Mucosa of descending colon (tissue), 3 donors: ENCODE measurements around the gene SYT12. TPM values are rescaled to one million over a fixed set of nuclear protein-coding genes. Genes with fewer than 3 reads are reported as not detected.
A peak's percentile ranks its signal among the peaks of the same experiment; 100 is the strongest.

Source experiments
- ATAC-seq: fragments of 200-7000 bp; cut with Tn5 transposase; one replicate; pipeline ENCODE4 v1.9.1; 2020; ENCODE audit warnings: mild to moderate bottlenecking, moderate library complexity
- DNase-seq, 3 donors: peaks; one replicate each; pipeline ENCODE4 v3.0.0-alpha.2; 2020
- H3K36me3 ChIP-seq: fragments of 200-600 bp; one replicate; pipeline ENCODE4 v1.8.0; 2021; ENCODE audit warnings: low read depth, mild to moderate bottlenecking
- H3K4me1 ChIP-seq: fragments of 200-600 bp; one replicate; pipeline ENCODE4 v1.8.0; 2021; ENCODE audit warnings: low read depth, mild to moderate bottlenecking
- H3K4me3 ChIP-seq: fragments of 200-600 bp; one replicate; pipeline ENCODE4 v1.8.0; 2021; ENCODE audit warnings: mild to moderate bottlenecking
- H3K9me3 ChIP-seq: fragments of 200-600 bp; one replicate; pipeline ENCODE4 v1.8.0; 2021; ENCODE audit warnings: mild to moderate bottlenecking
- intact Hi-C, 2 donors: fragments of 100-400 bp; cut with DNase I in 1 of 2; cut with micrococcal nuclease in 1 of 2; formaldehyde crosslinking; loops; one replicate each; pipeline versions ENCODE4 v1.11.0 to v1.11.1; 2022; cut with DNase I, micrococcal nuclease
- total RNA-seq, 3 donors: library from RNA; stranded (reverse); fragmentation: NEBNext Ultra II Directional in 2 of 3; extraction: Animal tissue kit (Norgen Biotek cat#: 25700) in 2 of 3; gene quantifications; one replicate each; pipeline versions ENCODE4 v1.2.1 to v1.2.4, GENCODE V29; 2021 to 2023
- TF ChIP-seq, protein P1 (sequence below): fragments of 200-600 bp; IDR thresholded peaks from one replicate; pipeline ENCODE4 v1.8.0; 2022; ENCODE audit warnings: antibody characterized with exemption, mild to moderate bottlenecking
- donor health status: DM: no; HTN: no; CAD: no; lungs with moderate emphysema.
- donor health status: DM: no; HTN: no; CAD: no.
- donor health status: DM: no; HTN: yes; CAD: no.

SYT12 gene
- total RNA-seq, 3 donors from 2014 or later, result 0.09 TPM; not detected in 2

DNA sequence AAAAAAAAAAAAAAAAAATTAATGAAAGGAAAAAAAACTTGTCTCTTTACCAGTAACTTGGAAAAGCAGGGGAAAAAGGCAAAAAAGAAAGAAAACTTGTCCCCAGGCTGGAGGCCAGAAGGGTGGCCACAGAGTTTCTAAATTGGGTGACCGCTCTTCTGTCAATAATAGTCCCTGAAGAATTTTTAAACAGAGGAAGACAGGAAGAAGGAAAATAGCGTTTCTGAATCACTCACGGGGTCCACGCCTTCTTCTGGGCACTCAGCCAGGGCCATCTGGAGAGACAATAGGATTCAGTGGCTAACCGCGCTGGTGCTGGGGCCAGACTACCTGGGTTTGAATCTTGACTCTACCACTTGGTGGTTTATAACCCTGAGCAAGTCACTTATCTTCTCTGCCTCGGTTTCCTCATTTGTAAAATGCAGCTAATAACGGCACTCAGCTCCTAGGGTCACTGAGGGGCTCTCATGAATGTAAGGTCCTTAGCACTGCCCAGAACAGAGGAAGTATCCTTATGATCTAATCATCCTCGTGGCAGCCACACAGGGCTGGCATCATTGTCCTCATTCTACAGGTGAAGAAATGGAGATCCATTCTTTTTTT, 40.9 kb upstream of the SYT12 start:
- ATAC-seq (peak; percentile 84), DNase-seq (peak; percentile 90 to 97 (median 91))
- TF ChIP-seq, protein P1, sequence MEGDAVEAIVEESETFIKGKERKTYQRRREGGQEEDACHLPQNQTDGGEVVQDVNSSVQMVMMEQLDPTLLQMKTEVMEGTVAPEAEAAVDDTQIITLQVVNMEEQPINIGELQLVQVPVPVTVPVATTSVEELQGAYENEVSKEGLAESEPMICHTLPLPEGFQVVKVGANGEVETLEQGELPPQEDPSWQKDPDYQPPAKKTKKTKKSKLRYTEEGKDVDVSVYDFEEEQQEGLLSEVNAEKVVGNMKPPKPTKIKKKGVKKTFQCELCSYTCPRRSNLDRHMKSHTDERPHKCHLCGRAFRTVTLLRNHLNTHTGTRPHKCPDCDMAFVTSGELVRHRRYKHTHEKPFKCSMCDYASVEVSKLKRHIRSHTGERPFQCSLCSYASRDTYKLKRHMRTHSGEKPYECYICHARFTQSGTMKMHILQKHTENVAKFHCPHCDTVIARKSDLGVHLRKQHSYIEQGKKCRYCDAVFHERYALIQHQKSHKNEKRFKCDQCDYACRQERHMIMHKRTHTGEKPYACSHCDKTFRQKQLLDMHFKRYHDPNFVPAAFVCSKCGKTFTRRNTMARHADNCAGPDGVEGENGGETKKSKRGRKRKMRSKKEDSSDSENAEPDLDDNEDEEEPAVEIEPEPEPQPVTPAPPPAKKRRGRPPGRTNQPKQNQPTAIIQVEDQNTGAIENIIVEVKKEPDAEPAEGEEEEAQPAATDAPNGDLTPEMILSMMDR, result no peak
- H3K4me3 ChIP-seq, result no peak overlapping the region
- H3K4me1 ChIP-seq, result peaks cover 7% of the 10 kb centered on the region
- H3K36me3 ChIP-seq, result no peaks in the 10 kb centered on the region
- peaks cover 3% of the 10 kb centered on the region for H3K9me3 ChIP-seq
- intact Hi-C loops, result no loop called here

DNA sequence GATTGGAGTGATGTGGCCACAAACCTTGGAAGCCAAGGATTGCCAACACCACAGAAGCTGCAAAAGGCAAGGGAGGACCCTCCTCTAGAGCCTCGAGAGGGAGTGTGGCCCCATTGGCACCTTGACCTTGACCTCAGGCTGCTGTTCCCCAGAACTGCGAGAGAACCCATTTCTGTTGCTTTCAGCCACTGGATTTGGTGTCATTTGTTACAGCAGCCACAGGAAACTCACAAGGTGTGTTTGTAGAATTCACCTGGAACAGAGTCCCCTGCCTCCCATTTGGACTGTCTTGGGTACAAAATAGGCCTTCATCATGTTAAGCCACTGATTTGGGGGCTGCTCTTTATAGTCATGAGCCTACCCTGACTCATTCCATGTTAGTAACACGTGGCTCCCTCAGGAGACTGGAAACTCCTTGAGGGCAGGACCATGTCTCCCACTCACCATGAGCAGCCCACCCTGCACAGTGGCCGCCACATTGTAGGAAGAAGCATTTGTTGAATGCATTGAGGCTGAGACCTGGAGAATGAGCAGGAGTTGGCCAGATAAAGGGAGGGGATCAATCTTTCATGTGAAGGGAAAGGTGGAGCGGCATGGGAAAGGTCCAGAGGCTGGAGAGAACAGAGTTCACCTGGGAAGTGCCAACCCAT, 39.5 kb upstream of the SYT12 start:
- ATAC-seq, result no peak
- H3K4me1 ChIP-seq, result peaks cover 7% of the 10 kb centered on the region
- DNase-seq, result no peak
- peaks cover 3% of the 10 kb centered on the region for H3K9me3 ChIP-seq
- no peaks in the 10 kb centered on the region for H3K36me3 ChIP-seq
- TF ChIP-seq, protein P1, result no peak
- no peak overlapping the region for H3K4me3 ChIP-seq
- intact Hi-C loops, result no loop called here

DNA sequence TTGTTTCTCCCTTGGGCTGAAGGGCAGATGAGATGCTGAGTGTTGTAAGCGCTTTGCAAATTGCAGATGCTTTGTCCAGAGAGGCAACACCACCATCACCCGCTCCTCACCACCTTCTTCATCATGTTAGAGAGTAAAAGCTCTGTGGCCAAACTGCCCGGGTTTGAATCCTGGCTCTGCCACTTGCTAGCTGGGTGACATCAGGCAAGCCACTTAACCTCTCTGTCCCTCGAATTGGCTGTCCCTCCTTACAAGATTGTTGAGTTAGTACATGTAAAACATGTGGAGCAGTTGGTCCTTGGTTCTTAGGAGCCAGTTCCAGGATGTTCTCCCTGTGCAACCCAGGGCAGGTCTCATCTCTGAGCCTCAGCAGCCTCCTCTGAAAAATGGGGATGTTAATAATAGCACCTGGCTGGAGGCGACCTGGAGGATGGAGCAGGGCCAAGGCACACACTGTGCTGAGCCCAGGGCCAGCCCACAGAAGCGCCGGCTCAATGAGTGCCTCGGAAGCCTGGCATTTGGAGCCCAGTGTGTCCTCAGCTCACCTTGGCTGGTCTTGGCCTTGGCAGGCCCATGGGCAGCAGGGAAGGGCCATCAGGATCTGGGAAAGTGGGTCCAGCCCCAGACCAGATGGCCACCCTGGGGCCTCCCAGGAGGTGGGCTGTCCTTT, 37.3 kb upstream of the SYT12 start:
- H3K36me3 ChIP-seq, result no peaks in the 10 kb centered on the region
- ATAC-seq, result no peak
- intact Hi-C loops, result no loop called here
- TF ChIP-seq, protein P1, result no peak
- peaks cover 7% of the 10 kb centered on the region for H3K4me1 ChIP-seq
- no peaks in the 10 kb centered on the region for H3K9me3 ChIP-seq
- DNase-seq, result no peak
- H3K4me3 ChIP-seq, result no peak overlapping the region

DNA sequence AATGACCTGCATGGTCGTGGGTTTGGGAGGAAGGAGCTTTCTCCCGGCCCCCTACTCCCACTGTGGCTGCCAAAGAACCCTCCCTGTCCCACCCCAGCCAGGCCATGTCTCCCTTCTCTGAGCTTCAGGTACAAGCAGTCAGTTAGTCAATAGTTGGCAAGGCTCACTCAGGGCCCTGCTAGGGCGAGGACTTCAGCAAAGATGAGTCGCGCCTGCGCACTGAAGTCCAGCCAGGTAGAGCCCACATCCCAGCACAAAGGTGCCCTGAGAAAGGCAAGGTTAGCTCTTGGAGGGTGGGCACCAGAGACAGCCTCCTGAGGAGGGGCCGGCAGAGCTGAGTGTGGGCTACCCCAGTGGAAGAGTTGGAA, 36.8 kb upstream of the SYT12 start:
- Histone ChIP-seq H3K4me3 (no peak overlapping the region), H3K4me1 (peaks cover 7% of the 10 kb centered on the region), H3K36me3 (no peaks in the 10 kb centered on the region), H3K9me3 (no peaks in the 10 kb centered on the region)
- intact Hi-C loops, result no loop called here
- ATAC-seq, result no peak
- TF ChIP-seq, protein P1, result no peak
- DNase-seq, result no peak

DNA sequence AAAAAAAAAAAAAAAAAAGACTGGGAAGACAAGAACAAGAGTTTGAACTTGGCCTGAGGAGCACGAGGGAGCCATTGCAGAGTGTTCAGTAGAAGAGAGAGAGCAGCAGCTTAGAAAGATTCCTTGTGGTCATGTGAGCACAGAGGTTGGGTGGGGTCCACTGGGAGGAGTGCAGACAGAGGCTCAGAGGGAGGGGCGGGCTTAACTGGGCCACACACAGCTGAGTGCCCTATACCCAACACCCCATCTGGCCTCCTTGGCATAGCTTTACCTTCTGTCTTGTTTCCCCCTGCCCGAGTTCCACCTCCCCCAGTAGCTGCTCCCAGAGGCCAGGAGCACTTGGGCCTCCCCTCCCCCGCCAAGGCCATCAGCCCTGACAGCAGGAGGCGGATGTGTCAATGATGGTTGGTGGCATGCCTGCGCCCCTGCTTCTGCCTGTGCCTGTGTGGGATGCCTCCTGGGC, 35.7 kb upstream of the SYT12 start:
- no peaks in the 10 kb centered on the region for H3K9me3 ChIP-seq
- peaks cover under 1% of the 10 kb centered on the region for H3K4me1 ChIP-seq
- no peaks in the 10 kb centered on the region for H3K36me3 ChIP-seq
- TF ChIP-seq, protein P1, result no peak
- no peak overlapping the region for H3K4me3 ChIP-seq
- DNase-seq (no peak), ATAC-seq (peak; percentile 8)
- intact Hi-C loops, result no loop called here
